Measurements from ENCODE around the gene DMC1. TPM values are rescaled to one million over a fixed set of nuclear protein-coding genes. Genes with fewer than 3 reads are reported as not detected.

DMC1 gene
- total RNA-seq, 1 experiment from 2014 or later = 6.8 TPM

GRCh38 chr22:38540701-38541100 lies 29.3 kb downstream of the DMC1 start:
- Histone ChIP-seq H3K9me3 (ENCODE audit: control insufficient read depth, low read depth, low read length) (no peaks in the 10 kb centered on the region), H4K20me1 (ENCODE audit: control insufficient read depth, insufficient read depth, insufficient read length) (no peaks in the 10 kb centered on the region), H2AK5ac (ENCODE audit: insufficient read length, low read length) (no peak overlapping the region), H3K27me3 (ENCODE audit: insufficient read depth, low read length) (no peaks in the 10 kb centered on the region), H2BK120ac (ENCODE audit: low read depth, low read length, poor library complexity, severe bottlenecking) (no peak overlapping the region), H3K23me2 (ENCODE audit: insufficient read length, low read depth, low read length, poor library complexity, severe bottlenecking) (no peaks in the 10 kb centered on the region), H2AFZ (ENCODE audit: low read length) (no peak overlapping the region), H3K4me2 (ENCODE audit: insufficient read depth, insufficient read length, low read length) (no peak overlapping the region), H3K23ac (ENCODE audit: insufficient read length, low read depth, low read length) (no peak overlapping the region), H3K9ac (ENCODE audit: extremely low read depth, insufficient read length, low read length) (no peak overlapping the region), H3K4ac (ENCODE audit: low read depth, low read length) (no peak overlapping the region), H2BK15ac (ENCODE audit: low read depth, low read length) (no peak overlapping the region), H3K14ac (ENCODE audit: insufficient read depth, low read length) (no peak overlapping the region), H3K4me1 (ENCODE audit: insufficient read depth, low read length) (no peaks in the 10 kb centered on the region), H3K79me1 (ENCODE audit: insufficient read depth, low read depth, low read length, poor library complexity, severe bottlenecking) (no peaks in the 10 kb centered on the region), H3K79me2 (ENCODE audit: insufficient read depth, low read length) (no peaks in the 10 kb centered on the region), H3T11ph (ENCODE audit: low read length) (no peak overlapping the region), H3K56ac (ENCODE audit: insufficient read length, low read depth, low read length) (no peak overlapping the region), H2BK12ac (ENCODE audit: insufficient read length, low read depth, low read length) (no peak overlapping the region), H3K27ac (ENCODE audit: insufficient read length, low read depth, low read length) (no peak overlapping the region), H4K8ac (replicated peaks; ENCODE audit: insufficient read length, low read depth, low read length) (no peak overlapping the region), H2BK5ac (ENCODE audit: insufficient read length, low read length) (no peak overlapping the region), H4K5ac (ENCODE audit: insufficient read length, low read depth, low read length) (no peak overlapping the region), H3K18ac (ENCODE audit: insufficient read length, low read depth, low read length) (no peak overlapping the region), H2BK20ac (ENCODE audit: low read depth, low read length, poor library complexity, severe bottlenecking) (no peak overlapping the region), H4K91ac (ENCODE audit: insufficient read length, low read depth, low read length) (no peak overlapping the region)
- H3K36me3 Mint-ChIP-seq (ENCODE audit: insufficient read depth in 1 of 3, low read depth in 3 of 3) = peaks cover 10 to 21% (median 12%) of the 10 kb centered on the region in 3 experiments
- H3K27ac Mint-ChIP-seq = no peak overlapping the region
- peaks cover 5 to 8% of the 10 kb centered on the region in 2 experiments; a peak in 2 of 4 replicates for H3K4me1 Mint-ChIP-seq
- H3K9me3 Mint-ChIP-seq = peaks cover 7 to 20% of the 10 kb centered on the region in 2 experiments; a peak in 4 of 5 replicates
- DNase-seq = no peak
- no CpG with 5 or more reads among the region's 2 CpGs for WGBS (ENCODE audit: extremely low coverage, insufficient read length, low lambda C conversion rate)
- no peak for TF ChIP-seq CTCF (conservative IDR thresholded peaks at IDR 0.05)
- H3K27me3 Mint-ChIP-seq (ENCODE audit: low read depth) = no peaks in the 10 kb centered on the region
- H3K4me3 Mint-ChIP-seq = no peak overlapping the region
